Vagina (tissue), 2 donors: ENCODE results near the gene DGKG. TPM values are rescaled to one million over a fixed set of nuclear protein-coding genes. Genes with fewer than 3 reads are reported as not detected.

Experiments used
- DNase-seq, 2 donors: peaks; one replicate each; pipeline ENCODE4 v3.0.0-alpha.2; 2017; ENCODE audit errors: extremely low spot score in 2 of 2
- H3K27ac ChIP-seq: fragments of 200-600 bp; sonication (generic); one replicate; pipeline ENCODE4 v1.5.1; 2019
- H3K27me3 ChIP-seq: fragments of 200-600 bp; sonication (generic); one replicate; pipeline ENCODE4 v1.5.1; 2019
- H3K36me3 ChIP-seq, 2 donors: fragments of 200-600 bp; sonication (generic); one replicate each; pipeline ENCODE4 v1.5.1; 2017 to 2019
- H3K4me1 ChIP-seq: fragments of 200-600 bp; sonication (generic); one replicate; pipeline ENCODE4 v1.5.1; 2019
- H3K4me3 ChIP-seq, 2 donors: fragments of 200-600 bp; sonication (generic); 1 replicate in 1 of 2; 2 replicates in 1 of 2; pipeline ENCODE4 v1.5.1; 2016 to 2019
- H3K9me3 ChIP-seq: fragments of 200-600 bp; sonication (generic); one replicate; pipeline ENCODE4 v1.5.1; 2019
- CTCF ChIP-seq, 3 experiments: fragments of 450-650 bp in 2 of 3; fragments of 200-600 bp in 1 of 3; sonication (generic) in 1 of 3; IDR thresholded peaks; one replicate each; pipeline ENCODE4 v1.5.1; 2017 to 2019; ENCODE audit warnings: antibody characterized with exemption in 3 of 3, mild to moderate bottlenecking in 2 of 3, moderate library complexity in 2 of 3
- POLR2A ChIP-seq, 2 donors: fragments of 450-650 bp; IDR thresholded peaks; one replicate each; pipeline ENCODE4 v1.6.1; 2017; ENCODE audit warnings: antibody characterized with exemption in 2 of 2, mild to moderate bottlenecking in 2 of 2, moderate library complexity in 2 of 2
- POLR2AphosphoS5 ChIP-seq, 2 donors: sonication (generic); formaldehyde crosslinking; IDR thresholded peaks; one replicate each; pipeline ENCODE4 v1.9.0; 2017; ENCODE audit warnings: antibody characterized with exemption in 2 of 2, mild to moderate bottlenecking in 2 of 2, low read depth in 1 of 2; ENCODE audit not compliant: insufficient read depth in 1 of 2
- intact Hi-C: fragments of 100-400 bp; cut with DNase I; formaldehyde crosslinking; loops from one replicate; pipeline ENCODE4 v1.15.1; 2023
- total RNA-seq: library from RNA; depleted of rRNA; stranded (reverse); fragments of >200 nt; gene quantifications from one replicate; pipeline ENCODE4 v1.2.3, GENCODE V29; 2016

The DGKG gene
- total RNA-seq, 1 donor from 2014 or later: 2.5 TPM

- TF ChIP-seq POLR2AphosphoS5 (IDR thresholded peaks at IDR 0.05; ENCODE audit: insufficient read depth in 1 of 2, low read depth in 1 of 2): no peak
- no peak for TF ChIP-seq CTCF (IDR thresholded peaks at IDR 0.05)
- TF ChIP-seq POLR2A (IDR thresholded peaks at IDR 0.05): no peak
- H3K4me1 ChIP-seq: no peaks in the 10 kb centered on the region
- intact Hi-C loops: no loop called here
- H3K36me3 ChIP-seq: no peaks in the 10 kb centered on the region
- H3K4me3 ChIP-seq: no peak overlapping the region
- no peaks in the 10 kb centered on the region for H3K27me3 ChIP-seq
- DNase-seq: no peak
- no peak overlapping the region for H3K27ac ChIP-seq
- H3K9me3 ChIP-seq: no peaks in the 10 kb centered on the region
These were observed 234.6 kb downstream of the DGKG start for GRCh38 chr3:186127463-186127862.

GRCh38 chr3:186125118-186125517 lies 236.9 kb downstream of the DGKG start:
- Histone ChIP-seq H3K27me3 (no peaks in the 10 kb centered on the region), H3K27ac (no peak overlapping the region), H3K4me1 (no peaks in the 10 kb centered on the region), H3K9me3 (no peaks in the 10 kb centered on the region), H3K36me3 (no peaks in the 10 kb centered on the region), H3K4me3 (no peak overlapping the region)
- intact Hi-C loops: no loop called here
- TF ChIP-seq CTCF (IDR thresholded peaks at IDR 0.05) (no peak), POLR2AphosphoS5 (IDR thresholded peaks at IDR 0.05; ENCODE audit: insufficient read depth in 1 of 2, low read depth in 1 of 2) (no peak), POLR2A (IDR thresholded peaks at IDR 0.05) (no peak)
- no peak for DNase-seq

GRCh38 chr3:186124592-186124991 lies 237.4 kb downstream of the DGKG start:
- no peak overlapping the region for H3K27ac ChIP-seq
- no peak overlapping the region for H3K4me3 ChIP-seq
- no peak for DNase-seq
- no peaks in the 10 kb centered on the region for H3K4me1 ChIP-seq
- intact Hi-C loops: no loop called here
- H3K27me3 ChIP-seq: no peaks in the 10 kb centered on the region
- no peaks in the 10 kb centered on the region for H3K36me3 ChIP-seq
- no peak for TF ChIP-seq POLR2AphosphoS5 (IDR thresholded peaks at IDR 0.05; ENCODE audit: insufficient read depth in 1 of 2, low read depth in 1 of 2)
- TF ChIP-seq CTCF (IDR thresholded peaks at IDR 0.05): no peak
- TF ChIP-seq POLR2A (IDR thresholded peaks at IDR 0.05): no peak
- no peaks in the 10 kb centered on the region for H3K9me3 ChIP-seq

GRCh38 chr3:186123012-186123411 lies 239.0 kb downstream of the DGKG start:
- Histone ChIP-seq H3K9me3 (no peaks in the 10 kb centered on the region), H3K27me3 (no peaks in the 10 kb centered on the region), H3K4me3 (no peak overlapping the region), H3K27ac (no peak overlapping the region), H3K36me3 (no peaks in the 10 kb centered on the region), H3K4me1 (no peaks in the 10 kb centered on the region)
- intact Hi-C loops: no loop called here
- DNase-seq: no peak
- TF ChIP-seq POLR2A (IDR thresholded peaks at IDR 0.05): no peak
- no peak for TF ChIP-seq CTCF (IDR thresholded peaks at IDR 0.05)
- TF ChIP-seq POLR2AphosphoS5 (IDR thresholded peaks at IDR 0.05; ENCODE audit: insufficient read depth in 1 of 2, low read depth in 1 of 2): no peak

- no peaks in the 10 kb centered on the region for H3K27me3 ChIP-seq
- no peak for DNase-seq
- no peak overlapping the region for H3K4me3 ChIP-seq
- no peak overlapping the region for H3K27ac ChIP-seq
- no peak for TF ChIP-seq CTCF (IDR thresholded peaks at IDR 0.05)
- TF ChIP-seq POLR2A (IDR thresholded peaks at IDR 0.05): no peak
- no peaks in the 10 kb centered on the region for H3K36me3 ChIP-seq
- intact Hi-C loops: no loop called here
- no peaks in the 10 kb centered on the region for H3K9me3 ChIP-seq
- no peaks in the 10 kb centered on the region for H3K4me1 ChIP-seq
These were observed 240.1 kb downstream of the DGKG start for GRCh38 chr3:186121968-186122367.
